ENCODE data around the gene COPS9. TPM values are rescaled to one million over a fixed set of nuclear protein-coding genes. Genes with fewer than 3 reads are reported as not detected.
A peak's percentile ranks its signal among the peaks of the same experiment; 100 is the strongest.

COPS9 gene
- total RNA-seq (2014; rRNA removed; shearing (Covaris generic); ENCODE audit: low replicate concordance): 141 and 491 TPM in 2 replicates

- H3K9me3 ChIP-seq: no peaks in the 10 kb centered on the region
- peak within 1 kb of the TSS; percentile 94 for H3K4me3 ChIP-seq
- no peaks in the 10 kb centered on the region for H3K27me3 ChIP-seq
- peak; percentile 91 for DNase-seq
- peaks cover 22% of the 10 kb centered on the region for H3K36me3 ChIP-seq
These were observed at the start of gene COPS9 for GRCh38 chr2:240136013-240136670. COPS9 (minus strand) TSS chr2:240136305; CDS start chr2:240136284, 21 bp downstream.

GRCh38 chr2:240184656-240185055 is 48.6 kb upstream of the COPS9 start:
- Histone ChIP-seq H3K4me3 (no peak overlapping the region), H3K27me3 (no peaks in the 10 kb centered on the region; the same call in 1 of the 2 replicates), H3K36me3 (no peaks in the 10 kb centered on the region), H3K9me3 (peaks cover 2% of the 10 kb centered on the region; the same call in 1 of the 2 replicates)
- DNase-seq: no peak

GRCh38 chr2:240183875-240184590 is 47.9 kb upstream of the COPS9 start:
- H3K4me3 ChIP-seq: no peak overlapping the region
- peaks cover 2% of the 10 kb centered on the region; the same call in 1 of the 2 replicates for H3K9me3 ChIP-seq
- DNase-seq: no peak
- H3K36me3 ChIP-seq: no peaks in the 10 kb centered on the region
- no peaks in the 10 kb centered on the region; the same call in 1 of the 2 replicates for H3K27me3 ChIP-seq

- DNase-seq: no peak
These were observed 47.1 kb upstream of the COPS9 start for GRCh38 chr2:240183006-240183874.

GRCh38 chr2:240182476-240182875 is 46.4 kb upstream of the COPS9 start:
- no peaks in the 10 kb centered on the region; the same call in 1 of the 2 replicates for H3K27me3 ChIP-seq

More at GRCh38 chr2:240183006-240183874, 47.1 kb upstream of the COPS9 start:
- no peaks in the 10 kb centered on the region; the same call in 1 of the 2 replicates for H3K27me3 ChIP-seq
- H3K36me3 ChIP-seq: no peaks in the 10 kb centered on the region
- H3K9me3 ChIP-seq: no peaks in the 10 kb centered on the region
- no peak overlapping the region for H3K4me3 ChIP-seq

GRCh38 chr2:240182001-240182400 is 45.9 kb upstream of the COPS9 start:
- Histone ChIP-seq H3K27me3 (peaks cover 3% of the 10 kb centered on the region), H3K4me3 (no peak overlapping the region), H3K9me3 (no peaks in the 10 kb centered on the region), H3K36me3 (no peaks in the 10 kb centered on the region)
- DNase-seq: no peak

More at GRCh38 chr2:240182476-240182875, 46.4 kb upstream of the COPS9 start:
- Histone ChIP-seq H3K9me3 (no peaks in the 10 kb centered on the region), H3K4me3 (no peak overlapping the region), H3K36me3 (no peaks in the 10 kb centered on the region)
- DNase-seq: no peak

- H3K36me3 ChIP-seq: no peaks in the 10 kb centered on the region
- peaks cover 5% of the 10 kb centered on the region for H3K27me3 ChIP-seq
These were observed 44.0 kb upstream of the COPS9 start for GRCh38 chr2:240179941-240180666.

GRCh38 chr2:240179186-240179815 is 43.2 kb upstream of the COPS9 start:
- Histone ChIP-seq H3K27me3 (peaks cover 5% of the 10 kb centered on the region), H3K36me3 (no peaks in the 10 kb centered on the region), H3K9me3 (no peaks in the 10 kb centered on the region), H3K4me3 (no peak overlapping the region)
- DNase-seq: no peak

More at GRCh38 chr2:240179941-240180666, 44.0 kb upstream of the COPS9 start:
- Histone ChIP-seq H3K9me3 (no peaks in the 10 kb centered on the region), H3K4me3 (no peak overlapping the region)
- DNase-seq: no peak

GRCh38 chr2:240178564-240178963 is 42.5 kb upstream of the COPS9 start:
- Histone ChIP-seq H3K4me3 (no peak overlapping the region), H3K9me3 (no peaks in the 10 kb centered on the region), H3K27me3 (peaks cover 5% of the 10 kb centered on the region), H3K36me3 (no peaks in the 10 kb centered on the region)
- DNase-seq: no peak

GRCh38 chr2:240174496-240174895 is 38.4 kb upstream of the COPS9 start:
- Histone ChIP-seq H3K9me3 (no peaks in the 10 kb centered on the region), H3K27me3 (peaks cover 5% of the 10 kb centered on the region), H3K4me3 (no peak overlapping the region), H3K36me3 (no peaks in the 10 kb centered on the region)
- no peak for DNase-seq

- no peaks in the 10 kb centered on the region for H3K9me3 ChIP-seq
- H3K4me3 ChIP-seq: no peak overlapping the region
- H3K36me3 ChIP-seq: no peaks in the 10 kb centered on the region
- DNase-seq: no peak
- peaks cover 4% of the 10 kb centered on the region; the same call in 1 of the 2 replicates for H3K27me3 ChIP-seq
These were observed 36.2 kb upstream of the COPS9 start for GRCh38 chr2:240172071-240172895.

GRCh38 chr2:240170883-240171282 is 34.8 kb upstream of the COPS9 start:
- Histone ChIP-seq H3K36me3 (no peaks in the 10 kb centered on the region), H3K27me3 (no peaks in the 10 kb centered on the region), H3K9me3 (no peaks in the 10 kb centered on the region), H3K4me3 (no peak overlapping the region)
- no peak for DNase-seq

- Histone ChIP-seq H3K9me3 (no peaks in the 10 kb centered on the region), H3K4me3 (no peak overlapping the region), H3K27me3 (no peaks in the 10 kb centered on the region), H3K36me3 (no peaks in the 10 kb centered on the region)
- DNase-seq: no peak
These were observed 34.2 kb upstream of the COPS9 start for GRCh38 chr2:240170354-240170735.

- no peak for DNase-seq
- H3K27me3 ChIP-seq: no peaks in the 10 kb centered on the region
- H3K9me3 ChIP-seq: no peaks in the 10 kb centered on the region
- H3K36me3 ChIP-seq: no peaks in the 10 kb centered on the region
- H3K4me3 ChIP-seq: no peak overlapping the region
These were observed 33.6 kb upstream of the COPS9 start for GRCh38 chr2:240169486-240170353.
